HG02884 (cell line): ENCODE data around the gene MAN1B1.

ENCODE experiments used
- ATAC-seq: cut with Tn5 transposase; IDR thresholded peaks from one replicate; pipeline ENCODE4 v1.9.1; 2021; ENCODE audit warnings: mild to moderate bottlenecking, moderate library complexity; ENCODE audit not compliant: unreplicated experiment

Gene MAN1B1

DNA sequence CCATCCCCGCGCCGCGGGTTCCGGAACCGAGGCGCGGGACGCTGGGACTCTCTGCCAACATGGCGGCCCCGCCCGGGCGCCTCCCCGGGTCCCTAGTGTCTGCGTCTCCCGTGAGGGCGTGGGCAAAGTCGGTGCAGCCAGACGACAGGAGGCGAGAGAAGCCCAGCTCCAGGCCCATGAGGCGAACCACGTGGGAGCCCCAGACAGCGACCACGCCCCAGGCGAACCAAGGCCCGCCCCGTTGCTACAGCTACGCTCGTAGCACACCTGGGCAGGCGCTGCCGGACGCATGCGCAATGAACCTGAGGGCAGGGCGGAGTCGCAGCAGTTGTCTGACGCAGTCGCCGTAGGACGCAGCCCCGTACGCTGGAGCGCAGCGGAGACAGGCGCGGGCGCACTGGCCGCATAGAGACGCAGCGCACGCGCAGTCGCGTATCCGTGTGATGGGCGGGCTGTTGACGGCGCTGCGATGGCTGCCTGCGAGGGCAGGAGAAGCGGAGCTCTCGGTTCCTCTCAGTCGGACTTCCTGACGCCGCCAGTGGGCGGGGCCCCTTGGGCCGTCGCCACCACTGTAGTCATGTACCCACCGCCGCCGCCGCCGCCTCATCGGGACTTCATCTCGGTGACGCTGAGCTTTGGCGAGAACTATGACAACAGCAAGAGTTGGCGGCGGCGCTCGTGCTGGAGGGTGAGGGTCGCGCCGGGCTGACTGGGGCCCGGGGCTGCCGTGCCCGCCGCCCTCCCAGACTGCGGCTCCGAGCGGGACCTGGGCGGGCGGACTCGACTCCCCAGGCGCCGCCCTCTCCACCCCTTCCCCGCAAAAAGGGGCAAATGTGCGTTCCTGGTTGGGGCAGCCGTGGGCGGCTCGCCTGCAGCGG is at the start of gene MAN1B1:
Gene MAN1B1, plus strand, starts transcription at position 455 of the 878 bp plus-strand sequence. Its CDS starts 15 bp downstream, at position 470.
- peak; percentile 72 for ATAC-seq

DNA sequence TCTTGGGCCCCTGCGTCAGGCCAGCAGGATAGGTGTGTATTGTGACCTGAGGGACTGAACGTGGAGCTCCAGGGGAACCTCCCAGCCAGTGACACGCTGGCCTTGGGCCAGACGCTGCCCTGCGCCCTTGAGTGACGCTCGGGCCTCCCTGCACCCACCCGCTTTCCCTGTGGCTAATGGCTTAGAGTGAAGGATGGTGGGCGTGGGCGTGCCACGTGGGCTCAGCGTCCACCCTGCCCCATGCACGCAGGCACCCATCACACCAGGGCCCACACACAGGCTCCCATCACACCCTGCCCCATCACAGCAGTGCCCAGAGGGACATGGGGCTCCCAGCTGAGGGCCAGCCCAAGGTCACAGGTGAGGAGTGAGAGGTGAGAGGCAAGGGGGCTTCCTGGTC is 49.8 kb upstream of the MAN1B1 start:
- no peak for ATAC-seq

DNA sequence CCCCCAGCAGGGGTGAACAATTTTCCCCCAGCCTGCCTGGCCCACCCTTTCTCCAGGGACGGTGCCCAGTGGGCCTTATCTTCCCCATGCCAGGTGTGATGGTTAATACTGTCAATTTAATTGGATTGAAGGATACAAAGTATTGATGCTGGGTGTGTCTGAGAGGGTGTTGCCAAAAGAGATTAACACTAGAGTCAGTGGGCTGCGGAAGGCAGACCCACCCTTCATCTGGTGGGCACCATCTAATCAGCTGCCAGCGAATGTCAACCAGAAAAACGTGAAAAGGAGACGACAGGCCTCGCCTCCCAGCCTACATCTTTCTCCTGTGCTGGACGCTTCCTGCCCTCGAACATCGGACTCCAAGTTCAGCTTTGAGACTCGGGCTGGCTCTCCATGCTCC is 49.3 kb upstream of the MAN1B1 start:
- ATAC-seq = no peak

DNA sequence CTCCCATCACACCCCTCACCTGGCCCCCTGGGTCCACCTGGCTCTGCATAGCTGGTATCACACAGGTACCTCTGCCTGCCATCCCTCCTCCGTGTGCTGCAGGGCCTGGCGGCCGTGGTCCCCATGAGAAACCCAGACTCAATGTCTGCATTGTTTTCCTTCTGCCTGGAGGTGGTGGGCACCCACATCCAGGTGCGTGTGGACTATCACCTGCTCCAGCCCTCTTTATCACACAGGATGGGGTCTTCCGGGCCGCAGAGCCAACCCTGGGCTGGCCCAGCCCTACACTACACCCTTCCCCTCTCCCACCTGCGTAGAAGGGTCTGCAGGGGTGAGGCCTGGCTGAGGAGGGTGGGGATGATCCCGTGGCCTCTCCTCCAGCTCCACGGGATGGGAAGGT is 47.9 kb upstream of the MAN1B1 start:
- no peak for ATAC-seq

DNA sequence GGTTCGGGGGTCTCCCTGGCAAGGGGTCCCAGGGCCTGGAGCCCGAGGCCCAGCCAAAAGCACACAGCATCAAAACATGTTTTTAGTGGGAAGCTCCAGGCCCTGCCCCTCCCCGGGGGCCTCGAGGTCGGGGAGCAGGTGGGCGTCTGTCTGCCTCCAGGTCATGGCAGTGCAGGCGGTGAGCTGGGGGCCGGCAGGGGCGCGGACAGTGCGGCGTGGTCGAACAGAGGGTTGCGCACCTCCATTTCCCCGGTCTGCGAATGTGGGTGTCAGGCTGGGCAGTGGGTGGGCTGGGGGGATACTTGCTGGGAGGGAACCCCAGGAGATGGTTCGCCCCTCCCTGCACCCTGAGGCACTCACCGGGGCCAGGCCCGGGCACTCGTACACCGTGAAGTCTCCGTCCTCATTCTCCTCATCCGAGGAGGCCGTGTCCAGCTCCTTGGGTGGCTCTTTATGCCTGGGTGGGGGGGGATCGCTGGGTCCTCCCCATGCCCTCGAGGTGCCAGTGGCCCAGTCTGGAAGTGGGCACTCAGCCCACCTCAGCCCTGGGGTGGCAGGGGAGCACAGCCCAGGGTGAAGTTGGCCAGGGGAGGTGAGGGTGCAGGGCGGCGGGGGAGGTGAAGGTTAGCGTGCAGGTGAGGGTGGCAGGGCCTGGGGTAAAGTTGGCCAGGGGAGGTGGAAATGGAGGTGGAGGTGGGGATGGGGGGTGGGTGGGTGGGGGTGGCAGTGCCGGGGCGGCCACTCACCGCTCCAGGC is 47.0 kb upstream of the MAN1B1 start:
- ATAC-seq = no peak

DNA sequence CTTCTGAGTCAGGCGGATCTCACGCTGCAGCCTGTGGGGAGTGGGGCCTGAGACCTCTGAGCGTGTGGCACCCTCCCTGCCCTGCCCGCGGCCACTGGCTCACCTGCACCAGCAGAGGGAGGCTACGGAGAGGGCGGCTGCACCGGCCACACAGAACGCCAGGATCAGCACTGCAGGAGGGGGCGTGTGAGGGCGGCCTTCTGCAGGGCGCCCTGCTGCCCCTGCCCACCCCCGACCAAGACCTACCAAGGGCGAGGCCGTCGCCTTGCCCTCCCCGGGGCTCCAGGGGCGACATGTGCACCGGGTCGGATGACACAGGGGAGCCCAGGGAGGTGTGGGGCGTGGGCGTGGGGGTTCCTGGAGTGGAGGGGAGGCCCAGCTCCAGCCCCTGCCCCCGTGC is 46.2 kb upstream of the MAN1B1 start:
- ATAC-seq = no peak

DNA sequence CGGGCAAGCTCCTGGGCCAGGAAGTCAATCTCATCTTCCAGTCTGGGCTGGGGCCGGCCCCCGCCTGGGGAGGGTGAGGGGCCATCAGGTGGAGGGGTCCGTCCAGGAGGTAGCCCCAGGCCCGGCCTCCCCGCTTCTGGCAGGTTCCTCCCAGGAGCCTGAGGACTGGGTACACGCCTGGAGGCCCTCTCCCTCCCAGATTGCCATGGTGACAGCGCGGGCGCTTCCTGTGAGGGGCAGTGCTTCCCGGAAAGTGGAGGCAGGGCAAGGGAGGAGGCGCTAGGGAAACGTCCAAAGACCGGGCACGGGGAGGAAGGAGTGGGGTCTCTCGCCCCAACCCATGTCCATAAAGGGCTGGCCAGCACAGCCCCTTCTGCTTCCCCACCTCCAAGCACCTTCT is 45.7 kb upstream of the MAN1B1 start:
- ATAC-seq = no peak

DNA sequence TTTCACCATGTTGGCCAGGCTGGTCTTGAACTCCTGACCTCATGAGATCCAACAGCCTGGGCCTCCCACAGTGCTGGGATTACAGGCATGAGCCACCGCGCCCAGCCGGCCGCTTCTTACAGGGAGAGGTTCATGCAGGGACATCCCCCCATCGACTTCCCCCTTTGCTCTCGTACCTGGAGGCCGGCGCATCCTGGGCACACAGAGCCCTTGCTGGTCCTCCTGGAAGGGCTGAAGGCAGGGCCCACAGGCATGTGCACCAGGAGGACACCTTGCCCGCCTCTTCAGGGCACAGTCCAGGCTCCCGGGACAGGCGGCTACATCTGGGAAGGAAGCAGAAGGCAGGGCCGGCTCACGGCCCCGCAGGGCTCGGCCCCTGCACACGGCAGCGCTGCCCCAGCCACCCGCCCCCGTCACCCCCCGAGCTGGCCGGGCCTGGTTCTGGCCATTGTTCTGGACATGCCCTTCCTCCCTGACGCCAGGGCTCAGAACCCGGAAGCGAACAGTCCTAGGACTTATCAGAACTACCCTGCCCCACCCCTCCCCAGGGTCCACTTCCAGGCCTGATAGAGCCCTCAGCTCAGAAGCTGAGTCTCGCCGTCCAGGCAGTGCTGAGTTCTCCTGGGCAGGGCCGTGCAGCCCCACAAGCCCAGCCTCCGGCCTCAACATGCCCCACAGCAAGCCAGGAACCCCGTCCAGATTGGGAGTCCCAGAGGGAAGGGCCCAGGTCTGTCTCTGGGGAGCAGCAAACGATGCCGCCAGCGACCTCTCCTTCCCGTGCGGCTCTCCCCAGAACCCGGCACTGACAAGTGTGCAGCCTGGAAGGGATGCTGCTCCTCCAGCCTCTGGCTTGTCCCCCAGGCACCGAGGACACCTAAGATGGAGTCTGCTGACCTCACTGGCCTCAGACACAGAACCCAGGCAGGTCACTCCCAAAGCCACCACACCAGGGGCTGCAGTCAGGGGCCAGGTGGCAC is 43.7 kb upstream of the MAN1B1 start:
- no peak for ATAC-seq

DNA sequence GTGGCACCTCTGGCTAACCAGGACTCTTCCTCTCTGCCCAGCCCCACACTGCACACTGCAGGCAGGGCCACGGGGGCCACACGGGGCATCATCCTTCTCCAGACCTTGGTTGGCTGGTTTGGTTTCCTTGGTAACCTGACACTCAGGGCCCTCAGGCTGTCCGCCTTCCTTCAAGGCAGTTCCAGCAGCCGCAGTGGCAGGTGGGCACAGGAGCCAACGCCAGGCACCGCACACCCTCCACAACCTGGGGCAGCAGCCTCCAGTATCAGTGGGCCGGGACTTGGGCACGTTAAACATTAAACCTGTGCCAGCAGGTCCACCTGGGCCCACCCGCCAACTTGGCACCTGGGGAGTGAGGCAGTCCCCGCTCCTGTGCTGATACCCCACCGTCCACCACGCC is 42.7 kb upstream of the MAN1B1 start:
- ATAC-seq = no peak

DNA sequence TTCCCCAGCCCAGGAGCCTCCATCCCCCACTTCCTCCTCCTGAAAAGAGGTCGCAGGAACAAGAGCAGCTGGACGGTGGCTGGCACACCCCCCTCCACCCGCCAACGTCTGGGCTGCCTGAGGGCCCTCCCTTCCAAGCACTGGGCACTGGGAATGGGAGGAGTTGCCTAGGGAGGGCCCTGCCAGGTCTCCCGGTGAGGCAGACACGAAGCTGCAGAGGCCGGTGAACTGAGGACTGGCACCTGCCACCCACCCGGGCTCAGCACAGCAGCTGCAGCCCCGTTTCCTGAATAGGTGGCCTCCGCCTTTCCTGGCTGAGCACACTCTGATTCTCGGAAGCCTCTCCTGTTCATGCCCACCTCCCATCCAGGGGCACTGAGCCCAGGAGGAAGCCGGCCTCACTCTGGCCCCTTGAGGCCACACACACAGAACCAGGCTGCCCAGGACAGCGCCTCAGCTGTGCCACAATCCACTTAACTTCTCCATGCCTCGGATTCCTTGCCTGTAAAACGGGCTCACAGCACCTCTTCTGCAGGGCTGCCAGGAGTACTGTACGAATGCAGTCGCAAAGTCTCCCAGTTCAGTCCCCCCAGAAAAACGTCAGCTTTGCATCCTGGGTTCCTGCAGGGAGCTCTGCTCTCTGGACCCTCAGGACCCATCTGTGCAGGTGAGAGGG is 42.1 kb upstream of the MAN1B1 start:
- ATAC-seq = no peak

DNA sequence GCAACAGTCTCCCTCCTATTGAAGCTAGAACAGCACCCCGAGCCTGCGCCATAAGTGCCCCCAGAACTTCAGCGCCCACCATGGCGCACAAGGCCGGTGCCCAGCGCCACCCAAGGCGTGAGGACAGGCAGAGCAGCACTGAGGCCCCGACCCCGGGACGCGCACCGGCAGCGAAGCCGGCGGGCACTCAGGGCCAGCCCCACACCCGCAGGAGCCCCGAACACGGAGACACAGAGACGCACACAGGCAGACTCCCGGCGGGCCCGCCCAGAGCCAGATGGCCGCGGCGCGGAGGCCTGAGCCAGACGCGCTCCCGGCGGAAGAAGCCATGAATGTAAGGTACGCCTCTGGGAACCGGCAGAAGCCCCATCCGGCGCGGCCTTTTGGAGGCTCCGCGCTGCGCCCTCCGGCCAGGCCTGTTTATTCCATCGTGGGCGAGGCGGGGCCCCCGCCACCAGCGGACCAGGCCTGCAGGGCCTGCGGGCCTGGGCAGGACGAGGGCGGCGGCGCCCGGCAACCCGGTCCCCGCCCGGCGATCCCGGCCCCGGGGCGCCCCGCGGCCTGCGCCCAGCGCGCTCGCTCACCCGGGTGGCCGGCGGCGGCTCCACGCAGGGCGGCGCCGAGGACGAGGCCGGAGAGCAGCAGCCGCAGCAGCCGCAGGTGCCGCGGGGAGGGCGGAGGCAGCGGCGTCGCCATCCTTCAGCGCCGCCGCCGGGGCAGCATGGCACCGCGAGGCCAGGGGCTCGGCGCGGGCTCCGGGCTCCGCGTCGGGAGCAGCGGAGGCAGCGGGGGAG is 41.3 kb upstream of the MAN1B1 start:
- no peak for ATAC-seq

DNA sequence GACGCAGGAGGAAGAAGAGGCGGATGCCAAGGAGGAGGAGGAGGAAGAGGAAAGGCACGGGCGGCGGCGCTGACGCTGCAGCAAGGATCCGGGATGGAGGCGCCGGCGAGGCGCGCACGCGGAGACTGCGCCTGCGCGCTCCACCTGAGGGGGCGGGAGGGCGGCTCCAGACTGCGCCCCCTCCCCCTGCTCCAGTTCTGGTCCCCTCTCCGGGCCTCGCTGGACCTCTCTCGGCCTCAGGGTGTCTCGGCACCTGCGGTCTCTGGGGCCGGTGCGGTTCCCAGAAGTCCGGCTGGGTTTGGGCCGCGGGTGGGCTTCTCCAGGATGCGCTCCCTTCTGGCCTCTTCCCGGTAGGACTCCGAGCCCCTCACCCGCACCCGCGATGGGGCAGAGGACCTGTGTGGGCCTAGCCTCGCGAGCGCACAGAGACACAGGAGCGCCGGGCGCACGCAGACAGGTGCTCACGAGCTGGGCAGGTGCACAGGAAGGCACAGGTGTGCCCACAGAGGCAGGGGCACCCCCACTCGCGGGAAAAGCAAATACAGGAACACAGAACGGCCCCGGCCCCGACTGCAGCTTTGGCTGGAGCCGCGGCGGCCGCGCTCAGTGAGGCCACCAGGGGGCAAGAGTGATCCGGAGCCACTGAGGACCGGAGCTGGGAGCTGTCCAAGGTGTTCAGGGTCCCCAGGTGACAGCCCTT is 40.5 kb upstream of the MAN1B1 start, which contains the start of gene NPDC1:
Gene NPDC1, minus strand, starts transcription at position 90 of the 700 bp plus-strand sequence. CDS start 188 bp downstream, outside the sequence.
- ATAC-seq = no peak

DNA sequence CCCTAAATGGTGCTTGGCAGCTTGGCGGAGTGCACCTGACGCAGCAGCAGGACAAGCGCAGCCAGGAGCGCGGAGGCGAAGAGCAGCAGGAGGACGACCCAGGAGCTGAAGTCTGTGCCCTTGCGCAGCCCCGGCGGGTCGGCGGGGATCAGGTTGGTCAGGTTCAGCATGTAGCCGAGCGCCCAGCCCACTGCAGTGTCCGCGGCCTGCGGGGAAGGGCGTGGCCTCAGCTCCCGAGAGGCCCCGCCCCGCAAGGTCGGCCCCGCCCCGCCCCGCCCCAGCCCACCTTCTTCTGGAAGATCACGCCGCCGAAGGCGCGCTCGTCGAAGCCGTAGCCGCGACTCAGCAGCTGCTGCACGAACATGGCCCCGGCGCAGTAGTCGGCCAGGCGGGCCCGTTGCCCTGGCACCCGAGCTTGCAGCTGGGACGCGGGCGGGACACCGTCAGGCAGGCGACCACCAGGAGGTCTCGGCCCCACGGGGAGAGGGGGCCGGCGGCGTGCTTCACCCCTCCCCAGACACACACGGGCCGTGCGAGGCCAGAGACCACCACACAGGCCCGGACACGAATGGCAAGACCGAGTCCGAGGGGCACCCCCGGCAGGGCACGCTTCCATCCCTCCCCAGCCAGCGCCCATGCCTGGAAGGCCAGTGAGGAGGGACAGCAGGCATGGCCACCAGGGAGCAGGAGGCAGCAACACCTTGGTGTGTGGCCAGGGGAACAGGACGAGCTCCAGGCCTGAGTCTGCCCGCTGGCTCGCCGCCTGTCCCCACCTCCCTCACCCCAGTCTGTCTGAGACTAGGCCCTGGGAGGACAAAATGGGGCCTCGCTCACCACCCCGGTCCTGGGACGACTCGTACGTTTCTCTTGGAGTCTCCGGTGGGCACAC is 37.9 kb upstream of the MAN1B1 start:
- no peak for ATAC-seq

DNA sequence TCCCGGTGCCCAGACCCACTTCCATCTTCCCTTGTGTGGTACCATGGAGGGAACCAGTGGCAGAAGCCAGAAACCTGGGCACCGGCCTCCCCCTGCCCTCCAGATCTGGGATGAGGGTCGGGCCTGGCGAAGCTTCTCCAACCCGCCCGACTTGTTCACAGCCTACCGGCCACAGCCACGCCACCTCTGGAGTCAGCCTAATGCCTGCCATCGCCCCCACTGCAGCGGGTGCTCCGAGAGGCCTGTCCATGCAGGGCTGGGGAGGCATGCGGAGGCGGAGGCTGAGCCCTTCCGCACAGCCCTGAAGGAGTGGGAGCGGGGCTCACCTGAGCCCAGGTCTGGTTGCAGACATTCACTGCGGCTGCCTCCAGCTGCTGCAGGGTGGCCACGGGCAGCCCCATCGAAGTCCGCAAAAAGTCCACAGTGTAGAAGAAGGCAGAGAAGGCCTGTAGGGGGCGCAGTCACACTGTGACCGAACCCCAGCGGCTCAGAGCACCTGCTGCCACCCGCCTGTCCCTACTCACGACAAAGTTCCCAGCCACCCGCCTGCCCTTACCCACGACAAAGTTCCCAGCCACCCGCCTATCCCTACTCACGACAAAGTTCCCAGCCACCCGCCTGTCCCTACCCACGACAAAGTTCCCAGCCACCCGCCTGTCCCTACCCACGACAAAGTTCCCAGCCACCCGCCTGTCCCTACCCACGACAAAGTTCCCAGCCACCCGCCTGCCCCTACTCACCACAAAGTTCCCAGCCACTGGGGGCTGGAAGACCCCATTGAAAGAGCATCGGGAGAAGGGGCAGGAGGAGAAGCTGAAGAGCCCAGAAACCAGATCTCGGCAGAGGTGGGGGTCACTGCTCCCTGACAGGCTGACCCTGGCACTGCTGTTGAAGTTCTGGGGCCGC is 37.0 kb upstream of the MAN1B1 start:
- ATAC-seq = no peak

DNA sequence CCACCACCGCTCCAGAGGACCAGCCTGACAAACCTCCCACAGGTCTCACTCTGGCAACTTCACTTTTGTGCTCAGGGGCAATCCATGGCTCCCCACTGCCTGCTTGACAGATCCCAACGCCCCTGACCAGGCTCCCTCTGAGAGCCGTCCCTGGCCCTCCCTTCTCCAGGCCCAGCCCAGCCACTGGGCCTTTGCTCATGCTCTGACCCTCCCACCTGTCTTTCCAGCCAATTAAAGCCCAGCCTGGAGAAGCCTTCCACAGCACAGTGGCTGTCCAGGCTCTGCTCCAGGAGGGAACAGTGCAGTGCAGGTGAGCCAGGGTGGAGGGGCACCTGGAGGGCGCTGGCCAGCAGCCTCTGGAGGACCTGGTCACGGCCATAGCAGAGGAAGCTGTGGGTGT is 36.2 kb upstream of the MAN1B1 start:
- no peak for ATAC-seq

DNA sequence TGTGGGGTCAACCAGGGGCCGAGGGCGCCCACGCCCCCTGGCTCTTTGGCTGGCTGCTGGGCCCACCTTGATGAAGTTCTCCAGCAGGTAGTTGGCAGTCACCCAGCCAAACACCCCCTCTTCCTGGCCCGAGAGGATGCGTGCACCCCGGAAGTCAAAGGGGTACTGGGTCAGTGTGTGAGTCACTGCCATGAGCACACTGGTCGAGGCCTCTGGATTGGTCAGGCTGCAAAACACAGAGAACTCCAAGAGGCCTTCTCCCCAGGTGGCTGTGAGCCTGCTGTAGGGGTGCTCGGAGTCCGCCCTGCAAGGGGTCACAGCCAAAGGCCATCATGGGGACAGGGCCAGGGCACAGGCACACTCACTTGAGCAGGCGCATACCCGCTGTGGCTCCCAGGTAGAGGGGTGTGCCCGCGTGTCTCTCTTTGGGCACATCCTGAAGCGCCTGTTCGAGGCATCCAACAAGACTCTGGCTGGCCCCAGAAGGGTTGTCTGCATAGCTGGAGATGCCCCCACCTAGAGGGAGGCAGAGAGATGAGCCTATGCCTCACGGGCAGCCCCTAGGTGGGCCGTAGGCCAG is 35.5 kb upstream of the MAN1B1 start:
- ATAC-seq = no peak

DNA sequence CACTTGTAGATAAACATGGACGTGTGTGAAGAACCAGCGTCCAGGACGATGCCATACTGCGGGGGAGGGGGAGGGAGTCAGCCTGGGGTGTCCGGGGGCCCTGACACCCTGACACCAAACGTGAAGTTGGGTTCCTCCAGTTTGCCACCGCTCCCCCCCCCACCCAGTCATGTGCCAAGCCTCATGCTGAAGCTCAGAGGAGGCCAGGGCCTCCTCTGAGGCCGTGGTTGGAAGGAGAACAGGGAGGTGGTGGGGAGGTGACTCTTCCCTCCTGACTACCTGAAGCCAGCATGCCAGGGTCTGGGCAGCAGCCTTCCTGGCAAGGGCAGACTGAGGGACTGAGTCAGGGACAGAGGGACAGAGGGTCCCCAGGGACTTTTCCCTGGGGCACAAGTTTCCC is 34.5 kb upstream of the MAN1B1 start:
- no peak for ATAC-seq
